Mesenchymal stem cell (in vitro differentiated cells and primary cell): ENCODE results near the gene SUN2.

ENCODE experiments used
- DNase-seq: peaks from one replicate; pipeline ENCODE4 v3.0.0-alpha.2; 2013
- H2AFZ ChIP-seq: one replicate; pipeline ENCODE4 v1.6.1; 2013; ENCODE audit warnings: low read depth, mild to moderate bottlenecking, control low read depth, inconsistent platforms, low read length, moderate library complexity
- H2AK5ac ChIP-seq: 2 replicates; pipeline ENCODE4 v1.6.1; 2013; ENCODE audit warnings: low read length, moderate library complexity, mild to moderate bottlenecking, inconsistent platforms; ENCODE audit not compliant: severe bottlenecking
- H2BK120ac ChIP-seq: one replicate; pipeline ENCODE4 v1.6.1; 2013; ENCODE audit warnings: low read depth, mild to moderate bottlenecking, inconsistent platforms, low read length, moderate library complexity
- H2BK12ac ChIP-seq, 2 experiments: one replicate each; pipeline ENCODE4 v1.6.1; 2013; ENCODE audit warnings: inconsistent platforms in 2 of 2, low read length in 2 of 2, mild to moderate bottlenecking in 2 of 2, moderate library complexity in 2 of 2, control low read depth in 1 of 2
- H2BK15ac ChIP-seq: one replicate; pipeline ENCODE4 v1.6.1; 2013; ENCODE audit warnings: mild to moderate bottlenecking, low read depth, inconsistent platforms; ENCODE audit not compliant: poor library complexity, severe bottlenecking
- H2BK5ac ChIP-seq: 2 replicates; pipeline ENCODE4 v1.6.1; 2013; ENCODE audit warnings: low read depth, mild to moderate bottlenecking, low read length, control low read depth, inconsistent platforms; ENCODE audit not compliant: poor library complexity, severe bottlenecking
- H3K14ac ChIP-seq, 2 experiments: one replicate each; pipeline ENCODE4 v1.6.1; 2013; ENCODE audit warnings: inconsistent platforms in 2 of 2, low read length in 2 of 2, control low read depth in 1 of 2, mild to moderate bottlenecking in 1 of 2, moderate library complexity in 1 of 2
- H3K18ac ChIP-seq, 2 experiments: one replicate each; pipeline ENCODE4 v1.6.1; 2013; ENCODE audit warnings: inconsistent platforms in 2 of 2, low read length in 2 of 2, control low read depth in 1 of 2, low read depth in 1 of 2, mild to moderate bottlenecking in 1 of 2
- H3K23ac ChIP-seq, 2 experiments: one replicate each; pipeline ENCODE4 v1.6.1; 2013; ENCODE audit warnings: inconsistent platforms in 2 of 2, low read length in 2 of 2, mild to moderate bottlenecking in 2 of 2, moderate library complexity in 2 of 2, control low read depth in 1 of 2
- H3K27ac ChIP-seq: 2 replicates; pipeline ENCODE4 v1.5.1; 2013; ENCODE audit warnings: mild to moderate bottlenecking, moderate library complexity, low read length, control low read depth, inconsistent platforms; ENCODE audit not compliant: poor library complexity, severe bottlenecking
- H3K27me3 ChIP-seq, 2 experiments: 2 replicates each; pipeline versions ENCODE4 v1.6.1 to v1.7.0; 2013; ENCODE audit warnings: low read length in 2 of 2, mild to moderate bottlenecking in 2 of 2, moderate library complexity in 2 of 2, control low read depth in 1 of 2, inconsistent platforms in 1 of 2; ENCODE audit not compliant: control insufficient read depth in 1 of 2, insufficient read depth in 1 of 2
- H3K36me3 ChIP-seq, 2 experiments: 2 replicates each; pipeline versions ENCODE4 v1.6.1 to v1.7.0; 2013; ENCODE audit warnings: low read length in 2 of 2, control low read depth in 1 of 2, inconsistent platforms in 1 of 2, low read depth in 1 of 2, mild to moderate bottlenecking in 1 of 2; ENCODE audit not compliant: insufficient read depth in 2 of 2, control insufficient read depth in 1 of 2
- H3K4ac ChIP-seq, 2 experiments: one replicate each; pipeline ENCODE4 v1.6.1; 2013; ENCODE audit warnings: inconsistent platforms in 2 of 2, low read length in 2 of 2, mild to moderate bottlenecking in 2 of 2, moderate library complexity in 2 of 2, control low read depth in 1 of 2, low read depth in 1 of 2
- H3K4me1 ChIP-seq: 2 replicates; pipeline ENCODE4 v1.6.1; 2013; ENCODE audit warnings: low read depth, low read length, control low read depth; ENCODE audit not compliant: control insufficient read depth, insufficient read depth
- H3K4me2 ChIP-seq: 2 replicates; pipeline ENCODE4 v1.6.1; 2013; ENCODE audit warnings: low read length, mild to moderate bottlenecking, inconsistent platforms; ENCODE audit not compliant: poor library complexity, severe bottlenecking
- H3K4me3 ChIP-seq, 2 experiments: 2 replicates each; pipeline versions ENCODE4 v1.5.1 to v1.7.0; 2013; ENCODE audit warnings: low read length in 2 of 2, mild to moderate bottlenecking in 2 of 2, control low read depth in 1 of 2, low read depth in 1 of 2; ENCODE audit not compliant: insufficient read depth in 1 of 2
- H3K79me1 ChIP-seq: replicated peaks from 2 replicates; pipeline ENCODE4 v1.6.1; 2013; ENCODE audit warnings: mild to moderate bottlenecking, control low read depth, low read length, inconsistent platforms; ENCODE audit not compliant: poor library complexity, severe bottlenecking
- H3K9ac ChIP-seq: 2 replicates; pipeline ENCODE4 v1.7.0; 2013; ENCODE audit warnings: mild to moderate bottlenecking, low read length, moderate library complexity
- H3K9me3 ChIP-seq: 2 replicates; pipeline ENCODE4 v1.7.0; 2013; ENCODE audit warnings: mild to moderate bottlenecking, low read length; ENCODE audit not compliant: control insufficient read depth
- H4K8ac ChIP-seq: one replicate; pipeline ENCODE4 v1.6.1; 2013; ENCODE audit warnings: inconsistent platforms, mild to moderate bottlenecking, low read length, moderate library complexity
- H4K91ac ChIP-seq: one replicate; pipeline ENCODE4 v1.6.1; 2013; ENCODE audit warnings: mild to moderate bottlenecking, low read length, inconsistent platforms
- WGBS: methylation state at CpG from one replicate; pipeline ENCODE4 v1.1.7; 2013; ENCODE audit warnings: mixed read lengths; 5-methylcytosine and 5-hydroxymethylcytosine counted together

The SUN2 gene

GRCh38 chr22:38715176-38715764 is 40.5 kb downstream of the SUN2 start:
- H3K14ac ChIP-seq, result no peak overlapping the region
- no peak for DNase-seq
- H2BK120ac ChIP-seq, result no peak overlapping the region
- no peaks in the 10 kb centered on the region for H3K9me3 ChIP-seq
- H3K27me3 ChIP-seq, result no peaks in the 10 kb centered on the region
- peak overlapping the region in 1 of 2 experiments; percentile 35 for H3K18ac ChIP-seq
- H2BK12ac ChIP-seq, result peak overlapping the region in 1 of 2 experiments; percentile 31
- no peak overlapping the region for H3K27ac ChIP-seq
- H3K9ac ChIP-seq, result no peak overlapping the region
- no peak overlapping the region for H2AFZ ChIP-seq
- H3K79me1 ChIP-seq, result peaks cover 27% of the 10 kb centered on the region
- WGBS, result 96% methylated on average over 9 of the region's 9 CpGs
- H3K36me3 ChIP-seq, result peaks cover 30 to 51% of the 10 kb centered on the region in 2 experiments
- H3K4ac ChIP-seq, result no peak overlapping the region
- no peak overlapping the region for H2BK5ac ChIP-seq
- H4K91ac ChIP-seq, result peak overlapping the region; percentile 1
- peaks cover 14% of the 10 kb centered on the region for H3K4me1 ChIP-seq
- H2BK15ac ChIP-seq, result no peak overlapping the region
- no peak overlapping the region for H4K8ac ChIP-seq
- H3K23ac ChIP-seq, result peak overlapping the region in 1 of 2 experiments; percentile 70
- H3K4me2 ChIP-seq, result no peak overlapping the region
- no peak overlapping the region for H2AK5ac ChIP-seq
- peak overlapping the region in 1 of 2 experiments; percentile 9 for H3K4me3 ChIP-seq

DNA sequence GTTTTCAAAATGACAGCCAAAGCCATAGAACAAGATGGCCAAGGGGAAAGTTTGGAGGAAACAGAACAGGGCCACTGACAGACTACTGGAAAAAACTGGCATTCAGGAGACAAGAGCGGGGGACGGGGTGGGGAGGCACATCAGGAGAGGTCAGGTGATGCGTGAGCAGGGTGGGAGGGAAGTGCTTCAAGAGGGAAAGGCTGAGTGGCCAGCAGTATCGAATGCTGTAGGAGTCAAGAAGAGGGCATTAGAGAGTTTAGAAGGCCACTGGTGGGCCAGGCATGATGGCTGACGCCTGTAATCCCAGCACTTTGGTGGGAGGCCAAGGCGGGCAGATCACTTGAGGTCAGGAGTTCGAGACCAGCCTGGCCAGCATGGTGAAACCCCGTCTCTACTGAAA is 41.9 kb downstream of the SUN2 start:
- DNase-seq, result no peak
- Histone ChIP-seq H4K8ac (no peak overlapping the region), H3K27ac (no peak overlapping the region), H2AK5ac (no peak overlapping the region), H2BK15ac (no peak overlapping the region), H3K36me3 (peaks cover 30 to 62% of the 10 kb centered on the region in 2 experiments), H2AFZ (no peak overlapping the region), H2BK120ac (no peak overlapping the region), H3K4me2 (no peak overlapping the region), H3K9ac (no peak overlapping the region), H3K23ac (peak overlapping the region; percentile 4 to 52), H2BK5ac (no peak overlapping the region), H3K9me3 (no peaks in the 10 kb centered on the region), H3K4me3 (no peak overlapping the region), H3K14ac (peak overlapping the region in 1 of 2 experiments; percentile 50), H3K27me3 (no peaks in the 10 kb centered on the region), H3K4me1 (peaks cover 10% of the 10 kb centered on the region), H3K18ac (peak overlapping the region in 1 of 2 experiments; percentile 21), H4K91ac (no peak overlapping the region), H3K79me1 (peaks cover 29% of the 10 kb centered on the region), H2BK12ac (no peak overlapping the region), H3K4ac (no peak overlapping the region)
- WGBS, result 99% methylated on average over 8 of the region's 8 CpGs

- H3K23ac ChIP-seq, result no peak overlapping the region
- H2BK120ac ChIP-seq, result no peak overlapping the region
- H4K8ac ChIP-seq, result no peak overlapping the region
- peaks cover 11% of the 10 kb centered on the region for H3K4me1 ChIP-seq
- H2AFZ ChIP-seq, result no peak overlapping the region
- H2BK15ac ChIP-seq, result no peak overlapping the region
- H3K79me1 ChIP-seq, result peaks cover 29% of the 10 kb centered on the region
- no peak overlapping the region for H3K4me2 ChIP-seq
- H3K27ac ChIP-seq, result no peak overlapping the region
- no peak overlapping the region for H2AK5ac ChIP-seq
- H3K18ac ChIP-seq, result no peak overlapping the region
- H4K91ac ChIP-seq, result no peak overlapping the region
- peaks cover 27 to 57% of the 10 kb centered on the region in 2 experiments for H3K36me3 ChIP-seq
- H3K9ac ChIP-seq, result no peak overlapping the region
- no peak overlapping the region for H2BK5ac ChIP-seq
- H3K9me3 ChIP-seq, result no peaks in the 10 kb centered on the region
- H3K4me3 ChIP-seq, result no peak overlapping the region
- H3K14ac ChIP-seq, result no peak overlapping the region
- no peak overlapping the region for H3K4ac ChIP-seq
- H3K27me3 ChIP-seq, result no peaks in the 10 kb centered on the region
- DNase-seq, result no peak
- 86% methylated on average over 9 of the region's 11 CpGs for WGBS
- H2BK12ac ChIP-seq, result no peak overlapping the region
Observed at GRCh38 chr22:38712486-38713207, 43.2 kb downstream of the SUN2 start.

DNA sequence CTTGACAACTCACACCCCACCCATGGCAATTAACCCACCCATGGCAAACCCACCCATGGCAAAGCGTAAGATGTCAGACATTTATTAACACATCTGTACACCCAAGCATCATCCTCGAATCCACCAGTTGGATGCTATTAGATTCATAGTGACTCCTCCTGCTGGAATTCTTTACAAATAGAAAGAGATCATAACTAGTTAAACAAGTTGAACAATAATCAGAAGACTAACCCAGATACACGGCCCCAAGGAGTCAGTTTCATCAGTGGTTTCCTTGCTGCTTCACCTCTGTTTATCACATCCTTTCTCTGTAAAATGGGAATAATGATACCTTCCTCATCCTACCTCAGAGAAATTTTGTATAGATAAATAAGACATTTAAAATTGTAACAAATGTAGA is 44.9 kb downstream of the SUN2 start:
- Histone ChIP-seq H2BK120ac (no peak overlapping the region), H3K18ac (no peak overlapping the region), H3K27ac (no peak overlapping the region), H2AFZ (no peak overlapping the region), H3K79me1 (peaks cover 24% of the 10 kb centered on the region), H3K9me3 (no peaks in the 10 kb centered on the region), H3K4me1 (peaks cover 15% of the 10 kb centered on the region), H2BK15ac (no peak overlapping the region), H4K8ac (no peak overlapping the region), H3K4me3 (no peak overlapping the region), H3K9ac (no peak overlapping the region), H3K23ac (no peak overlapping the region), H2BK5ac (no peak overlapping the region), H3K4me2 (no peak overlapping the region), H3K4ac (no peak overlapping the region), H2BK12ac (no peak overlapping the region), H4K91ac (no peak overlapping the region), H3K27me3 (no peaks in the 10 kb centered on the region), H3K14ac (no peak overlapping the region), H2AK5ac (no peak overlapping the region), H3K36me3 (peaks cover 11 to 40% of the 10 kb centered on the region in 2 experiments)
- DNase-seq, result no peak
- WGBS, result 100% methylated on average over 3 of the region's 3 CpGs
